ENCODE measurements around the gene ERGIC1. TPM values are rescaled to one million over a fixed set of nuclear protein-coding genes. Genes with fewer than 3 reads are reported as not detected.

Gene ERGIC1
- total RNA-seq, 1 experiment from 2014 or later = 89.8 TPM

DNA sequence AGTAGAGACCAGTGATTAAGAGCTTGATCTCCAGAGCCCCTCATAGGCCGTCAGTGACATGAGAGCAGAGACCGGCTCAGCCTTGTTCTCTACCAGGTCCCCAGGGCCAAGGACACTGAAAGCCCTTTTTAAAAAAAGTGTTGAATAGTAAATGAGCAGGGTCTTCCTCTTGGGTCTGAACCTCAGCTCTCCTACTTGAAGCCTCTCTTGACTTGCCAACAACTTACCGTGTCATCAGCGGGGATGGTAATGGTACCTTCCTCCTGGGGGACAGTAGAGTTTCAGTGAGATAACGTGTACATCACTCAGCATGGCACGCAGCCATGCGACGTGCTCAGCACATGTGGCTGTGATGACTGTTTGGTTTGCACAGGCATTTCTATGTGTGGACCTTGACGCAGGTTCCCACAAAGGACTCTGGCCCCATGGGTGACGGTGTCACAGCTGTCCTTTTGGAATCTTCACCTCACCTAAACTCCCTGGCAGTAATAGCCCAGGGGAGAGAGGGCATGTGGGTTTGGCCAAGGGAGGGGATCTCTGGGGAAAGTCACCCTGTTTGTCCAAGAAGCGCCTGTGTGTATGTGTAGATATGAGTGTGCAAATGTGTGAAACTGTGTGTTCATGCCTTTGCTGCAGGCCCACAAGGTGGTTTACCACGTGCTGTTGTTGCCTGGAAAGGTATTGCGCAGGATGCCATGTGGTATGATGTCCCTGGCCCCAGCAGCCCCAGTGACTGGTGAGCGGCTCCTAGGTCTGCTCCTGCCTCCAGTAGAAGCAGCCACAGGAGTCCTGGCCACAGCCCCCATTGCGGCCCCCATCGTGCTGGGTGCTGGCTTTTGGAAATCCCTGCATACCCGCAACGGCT is 18.7 kb downstream of the ERGIC1 start:
- peaks cover 38% of the 10 kb centered on the region for H3K4me1 Mint-ChIP-seq
- POLR2A ChIA-PET = interaction anchor here (1.2 kb wide), 1 partner anchor 82 kb away, joined by 4 read pairs; the partner anchor contains the start of gene DUSP1

DNA sequence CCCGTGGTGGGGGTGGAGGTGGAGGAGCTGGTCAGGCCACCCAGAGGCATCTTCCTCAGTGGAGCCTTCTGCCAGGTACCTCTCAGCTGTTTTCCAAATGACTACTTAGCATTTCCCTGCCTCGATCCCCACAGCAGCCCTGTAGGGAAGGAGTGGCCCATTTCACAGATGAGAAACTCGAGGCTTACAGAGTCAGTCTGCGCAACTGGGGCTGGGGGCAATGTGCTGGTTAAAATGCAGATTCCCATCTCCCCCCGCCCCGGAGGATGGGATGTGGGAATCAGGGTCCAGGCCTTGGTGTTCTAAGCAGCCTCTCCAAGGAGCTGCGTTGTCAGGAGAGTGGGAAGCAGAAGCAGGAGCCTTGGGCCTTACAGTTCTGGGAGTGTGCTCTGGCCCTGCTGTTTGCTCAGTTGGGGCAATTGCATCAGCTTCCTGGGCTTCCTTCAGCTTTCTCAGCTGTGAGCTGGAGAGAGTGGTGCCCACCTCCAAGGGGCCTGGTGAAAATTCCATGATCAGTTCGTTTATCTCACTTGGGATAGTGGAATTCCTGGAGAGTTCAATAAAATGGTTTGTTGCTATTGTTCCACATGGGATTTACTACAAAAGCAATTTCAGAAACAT is 19.4 kb downstream of the ERGIC1 start:
- Mint-ChIP-seq H3K27me3 (ENCODE audit: low read depth) (no peaks in the 10 kb centered on the region), H3K36me3 (no peaks in the 10 kb centered on the region), H3K4me1 (peaks cover 30% of the 10 kb centered on the region), H3K4me3 (no peak overlapping the region), H3K9me3 (no peaks in the 10 kb centered on the region), H3K27ac (0 out of 2 replicates have a peak overlapping the region, but pooled peaks have one; percentile 15)
- DNase-seq (ENCODE audit: low spot score) (no peak), ATAC-seq (no peak)
- TF ChIP-seq, protein P1, sequence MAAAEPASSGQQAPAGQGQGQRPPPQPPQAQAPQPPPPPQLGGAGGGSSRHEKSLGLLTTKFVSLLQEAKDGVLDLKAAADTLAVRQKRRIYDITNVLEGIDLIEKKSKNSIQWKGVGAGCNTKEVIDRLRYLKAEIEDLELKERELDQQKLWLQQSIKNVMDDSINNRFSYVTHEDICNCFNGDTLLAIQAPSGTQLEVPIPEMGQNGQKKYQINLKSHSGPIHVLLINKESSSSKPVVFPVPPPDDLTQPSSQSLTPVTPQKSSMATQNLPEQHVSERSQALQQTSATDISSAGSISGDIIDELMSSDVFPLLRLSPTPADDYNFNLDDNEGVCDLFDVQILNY (CRISPR knock-in tag; IDR thresholded peaks at IDR 0.05) = 0 out of 2 replicates have a peak, but pooled peaks have one; percentile 28
- TF ChIP-seq EMX1 (CRISPR knock-in tag; IDR thresholded peaks at IDR 0.05) (no peak), GABPB1 (CRISPR knock-in tag; IDR thresholded peaks at IDR 0.05) (peak; percentile 97), KAT7 (CRISPR knock-in tag; IDR thresholded peaks at IDR 0.05; ENCODE audit: borderline replicate concordance) (no peak), ZNF396 (CRISPR knock-in tag; IDR thresholded peaks at IDR 0.05; ENCODE audit: borderline replicate concordance) (no peak), ATF1 (CRISPR knock-in tag; IDR thresholded peaks at IDR 0.05) (no peak)
- TF ChIP-seq, protein P2, sequence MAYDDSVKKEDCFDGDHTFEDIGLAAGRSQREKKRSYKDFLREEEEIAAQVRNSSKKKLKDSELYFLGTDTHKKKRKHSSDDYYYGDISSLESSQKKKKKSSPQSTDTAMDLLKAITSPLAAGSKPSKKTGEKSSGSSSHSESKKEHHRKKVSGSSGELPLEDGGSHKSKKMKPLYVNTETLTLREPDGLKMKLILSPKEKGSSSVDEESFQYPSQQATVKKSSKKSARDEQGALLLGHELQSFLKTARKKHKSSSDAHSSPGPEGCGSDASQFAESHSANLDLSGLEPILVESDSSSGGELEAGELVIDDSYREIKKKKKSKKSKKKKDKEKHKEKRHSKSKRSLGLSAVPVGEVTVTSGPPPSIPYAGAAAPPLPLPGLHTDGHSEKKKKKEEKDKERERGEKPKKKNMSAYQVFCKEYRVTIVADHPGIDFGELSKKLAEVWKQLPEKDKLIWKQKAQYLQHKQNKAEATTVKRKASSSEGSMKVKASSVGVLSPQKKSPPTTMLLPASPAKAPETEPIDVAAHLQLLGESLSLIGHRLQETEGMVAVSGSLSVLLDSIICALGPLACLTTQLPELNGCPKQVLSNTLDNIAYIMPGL (CRISPR knock-in tag; IDR thresholded peaks at IDR 0.05) = no peak
- TF ChIP-seq, protein P3, sequence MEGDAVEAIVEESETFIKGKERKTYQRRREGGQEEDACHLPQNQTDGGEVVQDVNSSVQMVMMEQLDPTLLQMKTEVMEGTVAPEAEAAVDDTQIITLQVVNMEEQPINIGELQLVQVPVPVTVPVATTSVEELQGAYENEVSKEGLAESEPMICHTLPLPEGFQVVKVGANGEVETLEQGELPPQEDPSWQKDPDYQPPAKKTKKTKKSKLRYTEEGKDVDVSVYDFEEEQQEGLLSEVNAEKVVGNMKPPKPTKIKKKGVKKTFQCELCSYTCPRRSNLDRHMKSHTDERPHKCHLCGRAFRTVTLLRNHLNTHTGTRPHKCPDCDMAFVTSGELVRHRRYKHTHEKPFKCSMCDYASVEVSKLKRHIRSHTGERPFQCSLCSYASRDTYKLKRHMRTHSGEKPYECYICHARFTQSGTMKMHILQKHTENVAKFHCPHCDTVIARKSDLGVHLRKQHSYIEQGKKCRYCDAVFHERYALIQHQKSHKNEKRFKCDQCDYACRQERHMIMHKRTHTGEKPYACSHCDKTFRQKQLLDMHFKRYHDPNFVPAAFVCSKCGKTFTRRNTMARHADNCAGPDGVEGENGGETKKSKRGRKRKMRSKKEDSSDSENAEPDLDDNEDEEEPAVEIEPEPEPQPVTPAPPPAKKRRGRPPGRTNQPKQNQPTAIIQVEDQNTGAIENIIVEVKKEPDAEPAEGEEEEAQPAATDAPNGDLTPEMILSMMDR (IDR thresholded peaks at IDR 0.05) = no peak
- ChIA-PET POLR2A (no interaction called here), CTCF (interaction anchor here (0.7 to 1.6 kb wide), 4 partner anchors 81 to 139 kb away, joined by 3 to 8 read pairs (median 4); partner anchors contain the start of gene RPL26L1)

More for the DNA sequence above, 18.7 kb downstream of the ERGIC1 start:
- Mint-ChIP-seq H3K36me3 (no peaks in the 10 kb centered on the region), H3K9me3 (no peaks in the 10 kb centered on the region), H3K4me3 (no peak overlapping the region), H3K27ac (peak overlapping the region; percentile 92), H3K27me3 (ENCODE audit: low read depth) (no peaks in the 10 kb centered on the region)
- DNase-seq (ENCODE audit: low spot score) (no peak), ATAC-seq (no peak)
- CTCF ChIA-PET = interaction anchor here (1.0 to 1.6 kb wide), 3 partner anchors 81 to 136 kb away, joined by 3 to 8 read pairs (median 5); no protein-coding TSS in a partner anchor
- TF ChIP-seq, protein P4, sequence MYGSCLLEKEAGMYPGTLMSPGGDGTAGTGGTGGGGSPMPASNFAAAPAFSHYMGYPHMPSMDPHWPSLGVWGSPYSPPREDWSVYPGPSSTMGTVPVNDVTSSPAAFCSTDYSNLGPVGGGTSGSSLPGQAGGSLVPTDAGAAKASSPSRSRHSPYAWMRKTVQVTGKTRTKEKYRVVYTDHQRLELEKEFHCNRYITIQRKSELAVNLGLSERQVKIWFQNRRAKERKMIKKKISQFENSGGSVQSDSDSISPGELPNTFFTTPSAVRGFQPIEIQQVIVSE (CRISPR knock-in tag; IDR thresholded peaks at IDR 0.05; ENCODE audit: borderline replicate concordance) = no peak
- peak; percentile 89 for TF ChIP-seq GABPB1 (CRISPR knock-in tag; IDR thresholded peaks at IDR 0.05)

DNA sequence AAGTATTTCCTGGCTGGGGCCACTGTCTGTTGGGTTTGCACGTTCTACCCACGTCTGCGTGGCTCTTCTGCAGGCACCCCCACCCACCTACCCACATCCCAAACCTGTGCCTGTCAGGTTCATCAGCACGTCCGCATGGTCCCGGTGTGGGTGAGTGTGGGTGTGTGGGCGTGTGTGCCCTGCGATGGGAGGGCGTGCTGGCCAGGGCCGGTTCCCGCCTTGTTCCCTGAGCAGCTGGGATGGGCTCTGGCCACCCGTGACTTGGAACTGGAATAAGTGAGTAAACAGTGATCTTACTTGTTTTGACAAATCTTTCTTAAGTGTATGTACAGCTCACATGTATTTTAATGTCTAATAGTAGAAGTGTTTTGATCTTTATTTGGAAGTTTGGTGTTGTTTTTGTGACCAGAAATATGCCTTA is 20.4 kb downstream of the ERGIC1 start:
- no peak for DNase-seq (ENCODE audit: low spot score)
- peak overlapping the region; percentile 76; the same call in 1 of the 2 replicates for H3K27ac Mint-ChIP-seq
- POLR2A ChIA-PET = no interaction called here
- H3K9me3 Mint-ChIP-seq = no peaks in the 10 kb centered on the region
- H3K4me3 Mint-ChIP-seq = no peak overlapping the region
- CTCF ChIA-PET = interaction anchor here (1.5 to 1.6 kb wide), 2 partner anchors 105 to 138 kb away, joined by 4 to 8 read pairs; partner anchors contain the start of gene RPL26L1
- ATAC-seq = no peak
- no peaks in the 10 kb centered on the region for H3K27me3 Mint-ChIP-seq (ENCODE audit: low read depth)
- TF ChIP-seq, protein P5, sequence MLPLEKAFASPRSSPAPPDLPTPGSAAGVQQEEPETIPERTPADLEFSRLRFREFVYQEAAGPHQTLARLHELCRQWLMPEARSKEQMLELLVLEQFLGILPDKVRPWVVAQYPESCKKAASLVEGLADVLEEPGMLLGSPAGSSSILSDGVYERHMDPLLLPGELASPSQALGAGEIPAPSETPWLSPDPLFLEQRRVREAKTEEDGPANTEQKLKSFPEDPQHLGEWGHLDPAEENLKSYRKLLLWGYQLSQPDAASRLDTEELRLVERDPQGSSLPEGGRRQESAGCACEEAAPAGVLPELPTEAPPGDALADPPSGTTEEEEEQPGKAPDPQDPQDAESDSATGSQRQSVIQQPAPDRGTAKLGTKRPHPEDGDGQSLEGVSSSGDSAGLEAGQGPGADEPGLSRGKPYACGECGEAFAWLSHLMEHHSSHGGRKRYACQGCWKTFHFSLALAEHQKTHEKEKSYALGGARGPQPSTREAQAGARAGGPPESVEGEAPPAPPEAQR (CRISPR knock-in tag; IDR thresholded peaks at IDR 0.05) = no peak
- TF ChIP-seq ZNF121 (CRISPR knock-in tag; IDR thresholded peaks at IDR 0.05) (no peak), RORB (CRISPR knock-in tag; IDR thresholded peaks at IDR 0.05) (no peak), NR2C2 (CRISPR knock-in tag; IDR thresholded peaks at IDR 0.05) (no peak), TCF7 (CRISPR knock-in tag; IDR thresholded peaks at IDR 0.05; ENCODE audit: low read depth) (no peak)
- TF ChIP-seq, protein P6, sequence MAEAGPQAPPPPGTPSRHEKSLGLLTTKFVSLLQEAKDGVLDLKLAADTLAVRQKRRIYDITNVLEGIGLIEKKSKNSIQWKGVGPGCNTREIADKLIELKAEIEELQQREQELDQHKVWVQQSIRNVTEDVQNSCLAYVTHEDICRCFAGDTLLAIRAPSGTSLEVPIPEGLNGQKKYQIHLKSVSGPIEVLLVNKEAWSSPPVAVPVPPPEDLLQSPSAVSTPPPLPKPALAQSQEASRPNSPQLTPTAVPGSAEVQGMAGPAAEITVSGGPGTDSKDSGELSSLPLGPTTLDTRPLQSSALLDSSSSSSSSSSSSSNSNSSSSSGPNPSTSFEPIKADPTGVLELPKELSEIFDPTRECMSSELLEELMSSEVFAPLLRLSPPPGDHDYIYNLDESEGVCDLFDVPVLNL (CRISPR knock-in tag; IDR thresholded peaks at IDR 0.05; ENCODE audit: borderline replicate concordance, low read depth) = no peak
- TF ChIP-seq, protein P7, sequence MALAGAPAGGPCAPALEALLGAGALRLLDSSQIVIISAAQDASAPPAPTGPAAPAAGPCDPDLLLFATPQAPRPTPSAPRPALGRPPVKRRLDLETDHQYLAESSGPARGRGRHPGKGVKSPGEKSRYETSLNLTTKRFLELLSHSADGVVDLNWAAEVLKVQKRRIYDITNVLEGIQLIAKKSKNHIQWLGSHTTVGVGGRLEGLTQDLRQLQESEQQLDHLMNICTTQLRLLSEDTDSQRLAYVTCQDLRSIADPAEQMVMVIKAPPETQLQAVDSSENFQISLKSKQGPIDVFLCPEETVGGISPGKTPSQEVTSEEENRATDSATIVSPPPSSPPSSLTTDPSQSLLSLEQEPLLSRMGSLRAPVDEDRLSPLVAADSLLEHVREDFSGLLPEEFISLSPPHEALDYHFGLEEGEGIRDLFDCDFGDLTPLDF (CRISPR knock-in tag; IDR thresholded peaks at IDR 0.05) = no peak
- H3K4me1 Mint-ChIP-seq = peaks cover 20% of the 10 kb centered on the region
- no peaks in the 10 kb centered on the region for H3K36me3 Mint-ChIP-seq
